Neuronal stem cell (in vitro differentiated cells): ENCODE measurements around the gene CUX1. TPM values are rescaled to one million over a fixed set of nuclear protein-coding genes. Genes with fewer than 3 reads are reported as not detected.

Experiments used
- DNase-seq: peaks from one replicate; pipeline ENCODE4 v3.0.0-alpha.2; 2013; ENCODE audit warnings: low spot score
- H2AFZ ChIP-seq: one replicate; pipeline ENCODE4 v1.6.1; 2013; ENCODE audit warnings: mild to moderate bottlenecking, low read length, inconsistent platforms
- H2AK5ac ChIP-seq: 2 replicates; pipeline ENCODE4 v1.6.1; 2013; ENCODE audit warnings: low read depth, mild to moderate bottlenecking, inconsistent platforms, low read length, moderate library complexity, mixed read lengths
- H2BK120ac ChIP-seq: 2 replicates; pipeline ENCODE4 v1.6.1; 2013; ENCODE audit warnings: low read depth, mild to moderate bottlenecking, inconsistent platforms, low read length, moderate library complexity, mixed read lengths
- H2BK12ac ChIP-seq: one replicate; pipeline ENCODE4 v1.6.1; 2013; ENCODE audit warnings: low read length, inconsistent platforms
- H2BK15ac ChIP-seq: 2 replicates; pipeline ENCODE4 v1.6.1; 2013; ENCODE audit warnings: mild to moderate bottlenecking, low read length, inconsistent platforms, mixed read lengths
- H2BK5ac ChIP-seq: one replicate; pipeline ENCODE4 v1.6.1; 2013; ENCODE audit warnings: inconsistent platforms, mild to moderate bottlenecking, low read length, moderate library complexity
- H3K14ac ChIP-seq: one replicate; pipeline ENCODE4 v1.6.1; 2013; ENCODE audit warnings: low read length, inconsistent platforms
- H3K18ac ChIP-seq: 2 replicates; pipeline ENCODE4 v1.6.1; 2013; ENCODE audit warnings: low read length, inconsistent platforms
- H3K23ac ChIP-seq: 2 replicates; pipeline ENCODE4 v1.6.1; 2013; ENCODE audit warnings: low read depth, mild to moderate bottlenecking, mixed read lengths, low read length, inconsistent platforms; ENCODE audit not compliant: poor library complexity
- H3K27ac ChIP-seq: replicated peaks from 3 replicates; pipeline ENCODE4 v1.5.1; 2013; ENCODE audit warnings: low read length, inconsistent platforms
- H3K27me3 ChIP-seq, 3 experiments: 2 replicates each; pipeline ENCODE4 v1.6.1; 2013; ENCODE audit warnings: low read length in 3 of 3, mild to moderate bottlenecking in 2 of 3, inconsistent platforms in 1 of 3, low read depth in 1 of 3, mixed read lengths in 1 of 3, moderate library complexity in 1 of 3; ENCODE audit not compliant: control insufficient read depth in 3 of 3, insufficient read depth in 3 of 3
- H3K36me3 ChIP-seq, 2 donors: replicated peaks in 1 of 2; 2 replicates each; pipeline ENCODE4 v1.6.1; 2013; ENCODE audit warnings: low read length in 2 of 2; ENCODE audit not compliant: control insufficient read depth in 2 of 2, insufficient read depth in 2 of 2
- H3K4ac ChIP-seq: 2 replicates; pipeline ENCODE4 v1.6.1; 2013; ENCODE audit warnings: inconsistent platforms, mild to moderate bottlenecking, low read length, moderate library complexity
- H3K4me1 ChIP-seq, 2 donors: 1 replicate in 1 of 2; 2 replicates in 1 of 2; pipeline ENCODE4 v1.6.1; 2013; ENCODE audit warnings: low read length in 2 of 2, low read depth in 1 of 2; ENCODE audit not compliant: control insufficient read depth in 2 of 2, insufficient read depth in 1 of 2
- H3K4me2 ChIP-seq: one replicate; pipeline ENCODE4 v1.6.1; 2013; ENCODE audit warnings: mild to moderate bottlenecking, low read length, inconsistent platforms; ENCODE audit not compliant: insufficient read depth, poor library complexity, severe bottlenecking
- H3K4me3 ChIP-seq, 2 donors: 2 replicates each; pipeline ENCODE4 v1.5.1; 2013; ENCODE audit warnings: low read length in 2 of 2, mild to moderate bottlenecking in 2 of 2, inconsistent platforms in 1 of 2, moderate library complexity in 1 of 2
- H3K79me1 ChIP-seq: one replicate; pipeline ENCODE4 v1.6.1; 2013; ENCODE audit warnings: low read depth, mild to moderate bottlenecking, inconsistent platforms, low read length, moderate library complexity
- H3K9ac ChIP-seq: one replicate; pipeline ENCODE4 v1.6.1; 2013; ENCODE audit warnings: mild to moderate bottlenecking, low read depth, low read length, inconsistent platforms; ENCODE audit not compliant: poor library complexity
- H3K9me3 ChIP-seq, 2 donors: replicated peaks in 1 of 2; 2 replicates each; pipeline versions ENCODE3 to v1.6.1; 2013; ENCODE audit warnings: low read length in 2 of 2, mild to moderate bottlenecking in 2 of 2, inconsistent platforms in 1 of 2, low read depth in 1 of 2, mixed read lengths in 1 of 2, moderate library complexity in 1 of 2; ENCODE audit not compliant: control insufficient read depth in 2 of 2, insufficient read depth in 1 of 2
- H4K8ac ChIP-seq: one replicate; pipeline ENCODE4 v1.6.1; 2013; ENCODE audit warnings: low read depth, mild to moderate bottlenecking, inconsistent platforms, low read length, moderate library complexity
- H4K91ac ChIP-seq: one replicate; pipeline ENCODE4 v1.6.1; 2013; ENCODE audit warnings: low read length, low read depth, mild to moderate bottlenecking, inconsistent platforms; ENCODE audit not compliant: poor library complexity
- WGBS, 2 donors: extraction: QIAGEN DNeasy Blood & Tissue Kit; methylation state at CpG; one replicate each; pipeline ENCODE4 v1.1.7; 2013; ENCODE audit warnings: missing lambda C conversion rate in 2 of 2, mixed read lengths in 1 of 2; ENCODE audit not compliant: insufficient read length in 2 of 2, insufficient replicate concordance in 1 of 2; ENCODE audit errors: extremely low coverage in 2 of 2; 5-methylcytosine and 5-hydroxymethylcytosine counted together
- polyA plus RNA-seq, 2 experiments: library from polyadenylated mRNA; stranded (reverse); fragments of 200-250 nt; gene quantifications; one replicate each; pipeline ENCODE4 v1.2.3, GENCODE V29; 2013

The CUX1 gene, protein sequence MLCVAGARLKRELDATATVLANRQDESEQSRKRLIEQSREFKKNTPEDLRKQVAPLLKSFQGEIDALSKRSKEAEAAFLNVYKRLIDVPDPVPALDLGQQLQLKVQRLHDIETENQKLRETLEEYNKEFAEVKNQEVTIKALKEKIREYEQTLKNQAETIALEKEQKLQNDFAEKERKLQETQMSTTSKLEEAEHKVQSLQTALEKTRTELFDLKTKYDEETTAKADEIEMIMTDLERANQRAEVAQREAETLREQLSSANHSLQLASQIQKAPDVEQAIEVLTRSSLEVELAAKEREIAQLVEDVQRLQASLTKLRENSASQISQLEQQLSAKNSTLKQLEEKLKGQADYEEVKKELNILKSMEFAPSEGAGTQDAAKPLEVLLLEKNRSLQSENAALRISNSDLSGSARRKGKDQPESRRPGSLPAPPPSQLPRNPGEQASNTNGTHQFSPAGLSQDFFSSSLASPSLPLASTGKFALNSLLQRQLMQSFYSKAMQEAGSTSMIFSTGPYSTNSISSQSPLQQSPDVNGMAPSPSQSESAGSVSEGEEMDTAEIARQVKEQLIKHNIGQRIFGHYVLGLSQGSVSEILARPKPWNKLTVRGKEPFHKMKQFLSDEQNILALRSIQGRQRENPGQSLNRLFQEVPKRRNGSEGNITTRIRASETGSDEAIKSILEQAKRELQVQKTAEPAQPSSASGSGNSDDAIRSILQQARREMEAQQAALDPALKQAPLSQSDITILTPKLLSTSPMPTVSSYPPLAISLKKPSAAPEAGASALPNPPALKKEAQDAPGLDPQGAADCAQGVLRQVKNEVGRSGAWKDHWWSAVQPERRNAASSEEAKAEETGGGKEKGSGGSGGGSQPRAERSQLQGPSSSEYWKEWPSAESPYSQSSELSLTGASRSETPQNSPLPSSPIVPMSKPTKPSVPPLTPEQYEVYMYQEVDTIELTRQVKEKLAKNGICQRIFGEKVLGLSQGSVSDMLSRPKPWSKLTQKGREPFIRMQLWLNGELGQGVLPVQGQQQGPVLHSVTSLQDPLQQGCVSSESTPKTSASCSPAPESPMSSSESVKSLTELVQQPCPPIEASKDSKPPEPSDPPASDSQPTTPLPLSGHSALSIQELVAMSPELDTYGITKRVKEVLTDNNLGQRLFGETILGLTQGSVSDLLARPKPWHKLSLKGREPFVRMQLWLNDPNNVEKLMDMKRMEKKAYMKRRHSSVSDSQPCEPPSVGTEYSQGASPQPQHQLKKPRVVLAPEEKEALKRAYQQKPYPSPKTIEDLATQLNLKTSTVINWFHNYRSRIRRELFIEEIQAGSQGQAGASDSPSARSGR (N-terminal part only)
- polyA plus RNA-seq (2013, experiment 1 of 2), result 47.3 TPM
- 46.1 TPM for polyA plus RNA-seq (2013, experiment 2 of 2)

DNA sequence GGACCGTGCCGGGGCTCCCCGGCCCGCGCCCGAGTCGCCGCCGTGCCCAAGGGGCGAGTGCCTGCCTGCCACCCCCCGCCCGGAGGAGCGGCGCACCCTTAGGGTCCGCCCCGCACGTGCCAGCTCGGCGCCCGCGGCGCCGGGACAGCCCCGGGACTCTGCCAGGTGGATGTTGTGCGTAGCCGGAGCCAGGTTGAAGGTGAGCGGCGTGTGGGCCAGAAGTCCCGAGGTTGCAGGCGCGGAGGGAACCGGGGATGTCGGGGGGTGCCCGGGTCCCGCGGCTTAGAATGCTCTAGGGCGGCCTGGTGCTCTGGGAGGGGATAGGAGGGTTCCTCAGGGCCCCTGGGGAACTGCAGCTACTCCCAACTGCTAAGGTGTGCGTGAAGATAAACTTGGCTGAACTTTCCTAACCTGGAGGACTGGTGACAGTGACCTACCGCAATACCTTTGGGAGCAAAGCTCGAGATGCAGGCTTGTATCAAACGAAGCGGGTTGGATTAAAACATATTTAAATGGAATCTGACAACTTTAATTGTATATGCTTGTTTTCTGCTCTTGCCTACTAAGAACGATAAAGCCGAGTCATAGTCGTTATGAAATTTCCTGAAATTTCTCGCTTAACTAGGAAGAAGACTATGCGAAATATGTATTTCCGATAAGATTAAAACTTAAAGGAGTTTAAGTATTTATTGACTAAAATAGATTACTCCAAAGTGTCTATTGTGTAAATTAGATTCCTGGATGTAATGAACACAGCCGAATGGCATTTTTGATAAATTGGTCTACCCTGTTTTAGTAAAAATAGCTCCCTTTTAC, at the start of gene CUX1:
TSS of gene CUX1 (plus strand) at position 156 of the 816 bp plus-strand sequence. CDS start at position 170, 14 bp downstream.
- Histone ChIP-seq H3K27ac (no peak within 1 kb of the TSS), H2BK12ac (no peak within 1 kb of the TSS), H2BK120ac (no peak within 1 kb of the TSS), H3K4me3 (peak within 1 kb of the TSS; percentile 68 to 95), H3K79me1 (peaks cover 5% of the 10 kb centered on the region), H3K18ac (peak within 1 kb of the TSS; percentile 96), H3K4me2 (peak within 1 kb of the TSS; percentile 93), H2BK5ac (peak within 1 kb of the TSS; percentile 90), H4K91ac (no peak within 1 kb of the TSS), H3K23ac (peak within 1 kb of the TSS; percentile 91), H3K9ac (peak within 1 kb of the TSS; percentile 94), H3K4me1 (peaks cover 14 to 15% of the 10 kb centered on the region in 2 donors), H3K9me3 (peaks cover 0 to 5% of the 10 kb centered on the region in 2 donors), H3K27me3 (peaks cover 7 to 23% (median 18%) of the 10 kb centered on the region in 3 experiments), H3K14ac (peak within 1 kb of the TSS; percentile 56), H2BK15ac (no peak within 1 kb of the TSS), H2AFZ (peak within 1 kb of the TSS; percentile 75), H3K4ac (no peak within 1 kb of the TSS), H3K36me3 (peaks cover 0 to 10% of the 10 kb centered on the region in 2 donors), H2AK5ac (peak within 1 kb of the TSS; percentile 84), H4K8ac (no peak within 1 kb of the TSS)
- WGBS, 2 donors, result no CpG with 5 or more reads among the region's 49 CpGs
- DNase-seq, result no peak

DNA sequence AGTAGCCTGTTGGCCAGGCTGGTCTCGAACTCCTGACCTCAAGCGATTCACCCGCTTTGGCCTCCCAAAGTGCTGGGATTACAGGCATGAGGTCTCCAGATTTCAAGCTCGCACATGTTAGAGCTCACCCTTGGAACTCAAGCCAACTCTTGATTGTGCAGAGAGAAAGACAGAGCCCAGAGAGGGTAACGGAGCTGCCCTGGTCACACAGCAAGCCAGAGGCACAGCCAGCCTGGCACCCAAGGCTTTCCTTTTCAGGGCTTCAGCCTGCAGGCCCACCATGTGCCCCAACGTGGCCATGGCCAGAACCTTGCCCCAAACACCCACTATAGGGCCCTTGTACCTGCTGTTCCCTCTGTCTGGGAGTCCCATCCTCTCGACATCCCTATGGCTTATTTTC, 49.1 kb upstream of the CUX1 start:
- Histone ChIP-seq H4K91ac (no peak overlapping the region), H3K4ac (no peak overlapping the region), H3K4me1 (no peaks in the 10 kb centered on the region), H3K14ac (no peak overlapping the region), H3K27me3 (no peaks in the 10 kb centered on the region), H2AFZ (no peak overlapping the region), H2BK5ac (no peak overlapping the region), H3K79me1 (peaks cover 2% of the 10 kb centered on the region), H3K9ac (no peak overlapping the region), H2BK15ac (no peak overlapping the region), H3K9me3 (no peaks in the 10 kb centered on the region), H3K23ac (no peak overlapping the region), H3K18ac (no peak overlapping the region), H2BK120ac (no peak overlapping the region), H2BK12ac (no peak overlapping the region), H3K4me3 (no peak overlapping the region), H3K4me2 (no peak overlapping the region), H3K27ac (no peak overlapping the region), H2AK5ac (no peak overlapping the region), H3K36me3 (no peaks in the 10 kb centered on the region), H4K8ac (no peak overlapping the region)
- no peak for DNase-seq
- no CpG with 5 or more reads among the region's 7 CpGs for WGBS, 2 donors

DNA sequence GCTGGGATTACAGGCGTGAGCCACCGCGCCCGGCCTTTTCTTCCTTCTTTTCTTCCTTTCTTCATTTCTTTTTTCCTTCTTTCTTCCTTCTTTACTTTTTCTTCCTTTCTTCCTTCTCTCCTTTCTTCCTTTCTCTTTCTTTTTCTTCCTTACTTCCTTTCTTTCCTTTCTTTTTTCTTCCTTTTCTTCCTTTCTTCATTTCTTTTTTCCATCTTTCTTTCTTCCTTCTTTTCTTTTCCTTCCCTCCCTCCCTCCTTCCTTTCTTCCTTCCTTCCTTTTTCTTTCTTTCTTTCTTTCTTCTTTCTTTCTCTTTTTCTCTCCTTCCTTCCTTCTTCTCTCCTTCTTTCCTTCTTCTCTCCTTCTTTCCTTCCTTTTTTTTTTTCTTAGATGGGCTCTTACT, 47.0 kb upstream of the CUX1 start:
- Histone ChIP-seq H3K4me1 (no peaks in the 10 kb centered on the region), H3K27me3 (peaks cover 0 to under 1% (median 0%) of the 10 kb centered on the region in 3 experiments), H3K23ac (no peak overlapping the region), H2BK15ac (no peak overlapping the region), H2AK5ac (no peak overlapping the region), H3K4me3 (no peak overlapping the region), H4K8ac (no peak overlapping the region), H3K18ac (no peak overlapping the region), H3K79me1 (peaks cover 2% of the 10 kb centered on the region), H3K14ac (no peak overlapping the region), H2BK120ac (no peak overlapping the region), H2AFZ (no peak overlapping the region), H3K4ac (no peak overlapping the region), H3K9me3 (peaks cover 0 to 1% of the 10 kb centered on the region in 2 donors), H4K91ac (no peak overlapping the region), H2BK12ac (no peak overlapping the region), H3K27ac (no peak overlapping the region), H3K36me3 (no peaks in the 10 kb centered on the region), H2BK5ac (no peak overlapping the region), H3K4me2 (no peak overlapping the region), H3K9ac (no peak overlapping the region)
- DNase-seq, result no peak
- WGBS, 2 donors, result no CpG with 5 or more reads among the region's 4 CpGs
